GM18519 (cell line): ENCODE data around the gene JPH2.
"Not testable (repeated sequence)": the region's sequence is repeated elsewhere in the genome, so short reads cannot be mapped to it uniquely, and the experiment has no call there.

Source experiments
- ATAC-seq: cut with Tn5 transposase; IDR thresholded peaks from one replicate; pipeline ENCODE4 v1.9.1; 2021; ENCODE audit warnings: mild to moderate bottlenecking, moderate library complexity; ENCODE audit not compliant: unreplicated experiment, low FRiP score

The JPH2 gene

DNA sequence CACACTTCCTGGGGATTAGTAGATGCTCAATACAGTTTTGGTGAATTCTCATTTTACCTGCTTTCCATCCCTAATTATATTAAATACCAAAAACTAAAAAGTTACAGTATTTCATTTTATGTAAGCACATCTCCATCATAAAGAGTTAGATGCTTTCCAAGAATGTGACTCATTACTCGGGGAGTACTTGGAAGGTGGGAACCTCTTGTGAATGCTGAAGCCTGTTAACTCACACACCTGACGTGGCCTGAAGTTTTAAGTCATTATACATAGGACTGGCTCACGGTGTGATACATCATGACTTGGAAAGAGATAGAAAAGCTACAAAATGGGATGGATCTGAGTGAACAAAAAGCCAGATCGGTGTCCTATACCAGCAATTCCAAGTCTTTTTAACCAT lies 25.8 kb upstream of the JPH2 start:
- ATAC-seq: no peak

DNA sequence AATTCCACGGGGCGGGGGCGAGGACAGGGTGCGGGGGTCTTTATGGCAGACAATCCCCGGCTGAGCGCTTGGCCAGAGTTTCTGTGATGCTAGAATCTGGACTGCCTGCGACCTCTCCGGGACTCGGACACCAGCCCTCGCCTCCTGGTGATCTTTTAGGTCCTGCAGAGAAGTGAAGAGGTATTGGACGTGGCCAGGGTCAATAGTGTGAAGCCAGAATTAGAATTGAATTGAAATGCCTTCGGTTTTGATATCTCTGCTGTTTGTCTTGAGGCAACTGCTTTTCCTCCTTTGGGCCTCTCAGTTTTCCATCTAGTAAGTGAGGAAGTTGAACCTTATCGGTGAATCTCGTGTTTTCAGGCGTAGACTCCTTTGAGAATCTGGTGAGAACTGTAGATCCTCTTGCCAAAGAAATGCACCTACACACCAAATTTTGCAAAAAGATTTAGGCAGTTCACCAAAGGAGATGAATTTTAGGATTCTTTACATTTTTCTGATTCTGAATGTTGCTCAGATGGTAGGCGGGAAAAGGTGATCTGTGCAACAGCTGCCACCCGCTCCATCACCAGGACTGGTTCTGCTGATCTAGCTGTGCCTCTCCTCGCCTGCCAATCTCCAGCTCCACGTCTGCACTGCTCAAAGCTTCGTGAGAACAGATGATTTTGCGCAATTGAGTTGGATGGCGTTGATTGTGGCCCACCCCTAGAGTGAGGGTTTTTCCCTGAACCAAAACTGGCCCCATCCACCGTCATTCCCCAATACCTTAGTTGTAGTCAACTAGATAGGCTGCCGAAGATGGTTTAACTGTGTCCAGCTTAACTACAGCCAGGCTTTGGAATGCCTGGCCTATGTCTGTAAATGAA lies 24.4 kb upstream of the JPH2 start:
- ATAC-seq: peak; percentile 4

DNA sequence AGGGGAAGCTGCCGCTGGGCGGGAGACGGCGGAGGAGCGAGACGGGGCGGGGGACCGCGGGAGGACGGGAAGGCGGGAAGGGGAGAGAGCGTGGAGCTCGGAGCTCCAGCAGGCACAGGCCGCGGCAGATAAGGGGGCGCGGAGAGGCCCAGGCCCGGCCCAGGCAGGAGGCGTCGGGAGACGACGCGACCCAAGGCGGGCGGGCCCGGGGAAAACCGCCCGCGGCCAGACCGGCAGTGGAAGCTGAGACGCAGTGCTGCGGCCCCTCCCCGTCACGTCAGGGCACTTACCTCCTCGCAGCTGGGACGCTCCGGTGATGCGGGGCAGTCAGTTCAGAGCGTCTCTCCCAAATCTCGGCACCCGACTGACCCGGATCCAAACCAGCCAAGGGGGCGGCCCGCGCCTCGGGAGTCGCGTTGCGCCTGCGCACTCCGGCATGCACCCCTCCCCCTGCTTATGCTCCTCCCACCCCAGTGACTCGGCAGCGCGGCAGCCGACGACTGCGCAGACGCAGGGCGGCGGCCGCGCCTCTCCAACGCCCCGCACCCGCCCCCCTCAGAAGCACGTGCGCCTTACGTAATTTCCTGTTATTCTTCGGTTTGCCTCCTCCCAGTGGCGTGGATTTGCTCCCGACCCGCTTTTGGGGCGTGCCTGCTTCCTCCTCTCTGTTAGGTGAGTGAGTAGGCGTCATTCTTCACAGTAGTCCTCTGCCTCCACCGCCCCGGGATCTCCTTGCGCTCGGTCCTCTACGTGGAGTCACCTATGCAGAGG lies 23.6 kb upstream of the JPH2 start, which contains the start of gene OSER1:
Gene OSER1, minus strand, starts transcription at position 366 of the 771 bp plus-strand sequence. CDS start 3,814 bp downstream, outside the sequence.
- ATAC-seq: peak; percentile 55

DNA sequence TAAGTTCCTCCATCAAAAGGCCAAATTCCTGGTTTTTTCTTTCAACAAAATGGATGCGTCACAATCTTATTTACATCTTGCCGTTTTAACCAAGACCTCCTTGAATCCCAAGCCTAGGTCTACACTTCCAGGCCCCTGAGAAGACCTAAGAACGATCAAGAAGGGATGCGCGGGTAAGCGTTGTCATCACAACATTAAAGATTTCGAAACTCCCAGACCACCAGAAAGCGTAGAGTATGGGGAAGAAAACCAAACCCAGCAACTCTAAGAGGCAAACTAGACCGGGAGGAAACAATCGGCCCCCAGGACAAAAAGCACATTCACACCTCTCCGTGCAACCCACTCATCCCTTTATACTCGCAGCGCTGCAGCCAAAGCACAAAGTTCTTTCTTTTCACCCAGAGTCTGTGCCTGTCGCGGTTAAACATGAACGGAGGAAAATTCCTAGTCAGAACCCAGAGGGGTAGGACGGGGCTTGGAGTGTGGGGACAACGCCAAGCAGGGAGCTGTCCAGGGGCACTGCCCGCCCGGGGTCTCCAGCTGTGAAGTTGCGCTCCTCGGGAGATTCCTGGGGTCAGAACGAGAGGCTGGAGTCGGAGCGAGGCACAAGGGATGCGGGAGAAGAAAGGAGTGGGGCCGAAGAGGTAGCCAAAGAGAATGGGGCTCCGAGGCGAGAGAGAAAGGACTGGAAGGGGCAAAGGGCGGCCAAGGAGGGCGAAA lies 22.9 kb upstream of the JPH2 start:
- no peak for ATAC-seq

DNA sequence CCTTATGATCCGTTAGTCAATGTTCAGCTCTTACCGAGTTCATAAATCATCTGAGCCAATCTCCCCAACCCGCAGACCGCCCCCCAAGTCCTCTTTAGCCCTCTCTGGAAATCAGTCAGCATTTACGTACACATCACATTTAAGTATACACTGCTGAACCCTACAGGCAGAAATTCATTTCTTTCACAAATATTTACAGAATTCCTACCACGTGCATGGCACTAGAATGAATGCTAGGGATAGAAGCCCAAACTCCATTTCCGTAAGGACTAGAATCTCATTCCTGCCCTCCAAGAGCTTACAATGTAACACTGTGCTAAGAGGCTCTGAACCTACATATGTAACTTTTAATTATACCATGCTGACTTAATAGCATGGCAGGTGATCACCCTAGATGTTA lies 21.8 kb upstream of the JPH2 start:
- no peak for ATAC-seq

DNA sequence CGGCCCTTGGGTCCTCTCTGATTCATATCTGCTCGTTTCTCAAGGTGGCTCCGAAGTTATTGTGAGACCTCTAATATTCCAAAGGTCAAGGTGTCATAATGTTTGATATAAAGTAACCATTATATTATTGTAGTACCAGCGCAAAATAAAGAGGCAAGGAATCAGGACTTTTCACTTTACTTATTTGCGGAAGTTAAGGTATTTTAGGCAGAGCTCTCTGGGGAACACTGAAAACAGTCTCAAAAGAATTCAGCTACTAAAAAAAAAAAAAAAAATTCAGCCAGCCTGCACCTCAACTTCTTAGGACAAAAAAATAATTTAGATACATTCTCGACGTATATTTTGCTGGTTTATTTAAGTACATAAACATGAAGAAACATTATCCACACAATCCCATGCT lies 21.2 kb upstream of the JPH2 start:
- no peak for ATAC-seq

DNA sequence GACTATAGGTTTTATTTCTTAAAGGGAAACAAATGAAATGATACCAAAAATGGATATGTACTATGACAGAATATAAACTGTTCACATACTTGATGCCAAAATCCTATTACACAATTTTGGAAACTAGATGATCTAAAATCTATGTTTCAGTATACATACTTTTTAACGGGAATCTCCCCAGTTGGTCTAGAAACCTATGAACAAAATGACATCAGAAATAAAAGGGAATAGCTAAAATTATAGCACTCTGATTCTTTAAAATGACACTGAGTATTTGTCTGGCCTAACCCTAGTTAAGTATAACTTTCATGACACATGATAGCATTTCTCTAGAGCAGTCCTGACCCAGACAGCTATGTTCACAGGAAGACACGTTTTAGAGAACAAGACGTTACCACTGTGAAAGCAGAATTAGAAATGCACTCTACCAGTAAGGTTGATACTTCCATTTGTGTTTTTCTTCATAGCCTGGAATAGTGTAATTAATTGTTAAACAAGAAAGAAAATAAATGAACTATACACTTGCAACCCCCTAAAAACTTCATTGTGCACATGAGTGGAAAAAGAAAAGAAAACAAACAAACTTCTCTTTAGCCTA lies 20.2 kb upstream of the JPH2 start:
- ATAC-seq: no peak

DNA sequence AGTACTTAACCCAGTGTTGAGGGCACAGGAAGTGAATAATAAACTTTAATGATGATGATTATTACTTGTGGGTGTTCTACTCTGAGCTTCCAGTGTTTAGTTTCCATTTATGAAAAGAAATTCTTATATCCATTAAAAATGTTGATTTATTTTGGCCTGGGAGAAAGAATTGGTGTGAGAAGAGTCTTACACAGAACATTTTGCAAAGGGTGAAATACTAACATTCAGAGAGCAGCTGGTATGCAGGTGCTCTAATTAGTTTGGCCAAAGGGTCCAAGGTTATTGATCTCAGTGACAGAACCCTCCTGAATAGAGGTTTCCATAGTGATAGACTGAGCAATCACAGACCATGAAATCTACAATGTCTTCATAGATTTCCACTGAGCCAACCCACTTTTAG lies 19.1 kb upstream of the JPH2 start:
- no peak for ATAC-seq

DNA sequence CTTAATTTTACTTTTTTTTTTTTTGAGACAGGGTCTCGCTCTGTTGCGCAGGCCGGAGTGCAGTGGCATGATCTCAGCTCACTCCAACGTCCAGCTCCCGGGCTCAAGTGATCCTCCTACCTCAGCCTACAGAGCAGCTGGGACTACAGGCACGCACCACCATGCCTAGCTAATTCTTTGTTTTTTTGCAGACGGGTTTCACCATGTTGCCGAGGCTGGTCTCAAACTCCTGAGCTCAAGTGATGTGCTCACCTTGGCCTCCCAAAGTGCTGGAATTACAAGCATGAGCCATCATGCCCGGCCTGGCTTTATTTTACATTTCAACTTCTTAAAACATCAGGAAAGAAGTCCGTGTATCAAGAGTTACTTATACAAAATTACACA lies 17.8 kb upstream of the JPH2 start:
- ATAC-seq: no peak

DNA sequence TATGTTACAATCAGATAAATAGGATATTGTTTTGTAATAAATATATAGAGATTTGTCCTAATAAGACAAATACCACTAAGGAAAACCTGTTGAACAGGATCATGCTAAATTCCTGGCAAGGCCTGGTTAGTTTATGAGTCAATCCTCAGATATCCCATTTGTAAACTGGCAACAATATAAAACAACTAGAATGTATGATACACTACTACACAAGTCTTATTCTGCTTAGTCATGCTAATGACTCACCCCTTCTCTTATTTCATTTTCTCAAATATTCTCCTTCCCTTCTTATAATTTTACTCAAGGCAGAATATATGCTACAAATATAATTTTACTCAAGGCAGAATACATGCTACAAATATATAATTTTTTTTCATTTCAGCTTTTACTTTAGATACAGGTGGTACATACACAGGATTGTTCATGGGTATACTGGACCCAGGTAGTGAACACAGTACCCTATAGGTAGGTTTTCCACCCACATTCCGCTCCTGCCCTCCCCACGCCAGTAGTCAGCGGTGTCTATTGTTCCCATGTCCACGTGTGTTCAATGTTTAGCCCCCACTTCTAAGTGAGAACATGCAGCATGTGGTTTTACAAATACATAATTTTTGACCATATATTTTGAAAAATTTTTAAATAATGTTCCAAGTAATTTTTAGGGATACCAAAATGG lies 17.3 kb upstream of the JPH2 start:
- no peak for ATAC-seq

DNA sequence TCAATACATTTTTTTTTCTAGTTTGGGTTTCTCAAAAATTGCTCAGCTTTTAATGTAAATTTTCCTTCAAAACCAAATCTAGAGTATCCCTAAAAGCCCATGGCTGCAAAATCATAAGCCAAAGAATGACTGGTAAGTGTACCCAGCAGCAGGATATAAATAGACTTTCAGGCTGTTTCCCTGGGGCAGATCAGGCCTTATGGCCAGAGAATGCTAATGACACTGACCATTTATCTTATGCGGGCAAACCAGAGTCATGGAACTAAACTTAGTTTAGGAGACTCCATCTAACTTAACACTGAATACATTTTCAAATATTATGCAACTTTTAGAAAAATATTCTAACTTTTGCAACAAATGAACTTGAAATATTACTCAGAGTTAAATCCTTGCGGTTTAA lies 16.2 kb upstream of the JPH2 start:
- ATAC-seq: no peak

DNA sequence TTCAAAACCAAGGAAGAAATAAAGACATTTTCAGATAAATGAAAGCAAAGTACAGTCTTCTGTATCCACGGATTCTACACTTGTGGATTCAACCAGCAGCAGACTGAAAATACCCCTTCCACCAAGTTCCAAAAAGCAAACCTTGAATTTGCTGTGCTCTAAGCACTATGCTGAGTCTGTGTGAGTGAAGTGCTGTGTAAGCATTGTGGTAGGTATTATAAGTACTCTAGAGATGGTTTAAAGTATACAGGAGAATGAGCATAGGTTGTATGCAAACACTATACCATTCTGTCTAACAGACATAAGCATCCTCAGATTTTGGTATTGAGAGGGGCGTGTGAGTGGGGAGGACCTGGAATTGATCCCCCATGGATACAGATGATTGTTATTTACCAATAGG lies 14.0 kb upstream of the JPH2 start:
- ATAC-seq: no peak

DNA sequence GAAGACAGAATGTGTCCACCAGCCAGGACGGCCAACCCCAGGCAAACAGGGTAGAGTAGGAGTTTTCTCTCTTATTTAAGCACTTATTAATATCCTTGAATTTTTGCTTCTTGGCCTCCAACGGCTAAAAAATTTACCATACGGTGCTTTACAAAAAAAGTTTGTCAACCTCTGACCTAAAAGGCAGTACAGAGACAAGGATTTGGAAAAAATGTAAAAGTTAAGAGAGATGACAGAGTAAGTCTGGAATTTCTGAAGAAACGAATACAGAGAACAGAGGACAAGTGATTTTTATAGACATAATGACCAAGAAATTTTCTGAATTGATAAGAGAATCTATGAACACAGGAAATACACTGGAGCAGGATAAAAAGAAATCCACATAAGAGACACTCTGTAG lies 13.4 kb upstream of the JPH2 start:
- ATAC-seq: no peak

DNA sequence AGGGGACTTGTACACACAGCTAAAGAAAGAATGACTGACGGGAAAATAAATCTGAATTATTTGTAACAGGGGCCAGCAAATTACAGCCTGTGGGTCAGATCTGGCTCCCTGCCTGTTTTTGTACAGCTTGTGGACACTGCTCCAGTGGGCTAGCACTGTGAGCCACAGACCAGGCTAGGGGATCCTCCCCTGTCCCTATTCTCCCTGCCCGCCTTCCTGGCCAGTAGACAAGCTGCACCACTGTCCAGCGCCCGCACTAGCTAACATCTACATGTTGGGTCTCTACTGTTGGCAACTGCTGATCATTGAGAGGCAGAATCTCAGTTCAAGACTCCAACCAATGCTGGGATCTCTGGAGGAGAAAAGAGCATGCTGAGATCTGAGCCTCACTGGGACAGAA lies 12.9 kb upstream of the JPH2 start:
- ATAC-seq: no peak

DNA sequence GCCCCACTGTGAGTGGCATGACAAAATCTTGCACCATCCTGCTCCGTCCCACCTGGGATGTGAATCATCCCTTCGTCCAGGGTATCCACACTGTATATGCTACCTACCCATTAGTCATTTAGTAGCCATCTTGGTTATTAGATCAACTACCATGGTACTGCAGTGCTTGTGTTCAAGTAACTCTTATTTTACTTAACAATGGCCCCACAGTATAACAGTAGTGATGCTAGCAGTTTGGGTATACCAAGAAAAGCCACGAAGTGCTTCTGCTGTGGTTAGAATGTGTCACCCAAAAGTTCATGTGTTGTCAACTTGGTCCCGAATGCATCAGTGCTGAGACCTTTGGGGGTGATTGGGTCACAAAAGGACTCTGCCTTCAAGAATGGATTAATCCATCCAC lies 11.9 kb upstream of the JPH2 start:
- no peak for ATAC-seq

DNA sequence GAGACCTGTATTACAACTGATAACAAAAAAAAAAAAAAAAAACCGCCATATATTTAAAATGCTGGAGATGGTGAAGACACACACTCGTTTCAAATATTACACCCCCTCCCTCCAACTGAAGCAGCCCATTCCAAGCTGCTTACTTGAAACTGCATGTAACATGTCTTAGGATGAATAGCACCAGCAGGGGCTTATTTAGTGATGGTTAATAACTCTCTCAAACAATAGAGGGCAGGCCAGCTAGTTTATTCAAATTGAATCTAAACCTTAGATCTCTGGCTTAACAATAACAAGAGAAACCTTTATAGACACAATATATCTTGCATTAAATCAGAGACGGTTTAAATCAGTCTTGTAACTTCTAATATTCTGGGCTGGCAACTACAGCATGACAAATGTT lies 9.3 kb upstream of the JPH2 start:
- no peak for ATAC-seq

DNA sequence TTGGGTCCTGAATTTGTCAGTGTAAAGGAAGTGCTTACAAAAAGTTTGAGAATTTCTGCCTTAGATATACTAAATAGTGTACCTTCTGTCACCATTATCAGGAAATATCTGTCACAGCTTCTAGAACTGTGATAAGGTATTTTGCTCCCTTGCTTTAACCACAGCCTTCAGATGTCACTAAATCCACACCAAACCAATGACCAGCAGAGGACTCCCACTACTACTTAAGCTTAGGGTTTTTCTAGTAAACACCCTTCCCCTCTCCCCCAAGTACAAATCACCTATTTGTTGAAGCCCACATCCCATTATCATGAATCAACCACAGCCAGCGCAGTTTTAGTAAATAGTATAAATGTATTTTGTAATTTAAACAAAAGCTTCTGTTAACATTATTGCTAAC lies 8.6 kb upstream of the JPH2 start:
- no peak for ATAC-seq

DNA sequence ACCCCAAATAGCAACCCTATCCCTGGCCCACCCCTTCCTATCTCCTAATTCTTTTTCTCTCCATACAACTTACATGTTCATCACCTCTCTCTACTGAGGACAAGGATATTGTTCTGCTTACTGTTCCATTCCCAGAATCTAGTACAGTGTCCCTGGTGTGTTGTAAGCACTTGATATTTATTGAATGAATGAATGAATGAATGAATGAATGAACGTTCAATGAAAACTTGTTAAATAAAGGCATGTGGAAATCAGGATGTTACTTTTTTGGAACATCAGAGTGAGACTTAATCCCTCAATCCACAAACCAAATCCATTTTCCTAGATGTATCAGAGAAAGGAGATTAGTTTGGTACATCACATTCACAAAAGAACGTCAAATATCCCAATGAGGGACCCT lies 6.8 kb upstream of the JPH2 start:
- no peak for ATAC-seq

DNA sequence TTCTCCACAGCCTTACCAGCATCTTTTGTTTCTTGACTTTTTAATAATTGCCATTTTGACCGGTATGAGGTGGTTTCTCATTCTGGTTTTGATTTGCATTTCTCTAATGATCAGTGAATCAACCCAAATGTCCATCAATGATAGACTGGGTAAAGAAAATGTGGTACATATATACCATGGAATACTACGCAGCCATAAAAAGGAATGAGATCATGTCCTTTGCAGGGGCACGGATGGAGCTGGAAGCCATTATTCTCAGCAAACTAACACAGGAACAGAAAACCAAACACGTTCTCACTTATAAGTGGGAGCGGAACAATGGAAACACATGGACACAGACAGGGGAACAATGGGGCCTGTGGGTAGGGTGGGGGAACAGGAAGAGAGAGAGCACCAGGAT lies 4.7 kb upstream of the JPH2 start:
- not testable (repeated sequence) for ATAC-seq

DNA sequence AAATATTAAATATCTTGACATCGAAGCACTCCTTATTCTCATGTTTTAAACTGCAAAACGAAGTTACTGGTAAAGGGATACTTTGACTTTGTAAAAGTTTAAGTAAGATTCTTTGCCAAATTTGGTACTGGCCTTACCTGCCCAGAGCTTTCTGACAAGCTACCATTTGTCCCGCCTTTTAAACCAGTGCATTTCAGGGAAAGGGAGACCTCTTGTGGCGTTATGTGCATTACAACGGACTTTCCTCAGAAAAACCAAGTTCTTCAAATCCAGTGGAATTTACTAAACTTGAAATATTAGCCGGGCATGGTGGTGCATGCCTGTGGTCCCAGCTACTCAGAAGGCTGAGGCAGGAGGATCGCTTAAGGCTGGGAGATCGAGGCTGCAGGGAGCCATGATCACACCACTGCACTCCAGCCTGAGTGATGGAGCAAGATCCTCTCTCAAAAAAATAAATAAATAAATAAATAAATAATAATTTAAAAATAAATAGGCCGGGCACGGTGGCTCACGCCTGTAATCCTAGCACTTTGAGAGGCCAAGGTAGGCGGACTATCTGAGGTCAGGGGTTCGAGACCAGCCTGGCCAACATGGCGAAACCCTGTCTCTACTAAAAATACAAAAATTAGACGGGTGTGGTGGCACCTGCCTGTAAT lies 3.3 kb upstream of the JPH2 start:
- ATAC-seq: not testable (repeated sequence)
